ENCODE results near the gene CMPK2.
"Not testable (repeated sequence)": the region's sequence is repeated elsewhere in the genome, so short reads cannot be mapped to it uniquely, and the experiment has no call there.

The CMPK2 gene

GRCh38 chr2:6880200-6880733 is 14.6 kb upstream of the CMPK2 start:
- no peak for DNase-seq (ENCODE audit: low read depth)

GRCh38 chr2:6879011-6879410 is 13.3 kb upstream of the CMPK2 start:
- no peak for DNase-seq (ENCODE audit: low read depth)

- no peak for DNase-seq (ENCODE audit: low read depth)
Measured at GRCh38 chr2:6878549-6878948, 12.8 kb upstream of the CMPK2 start.

GRCh38 chr2:6877402-6878304 is 11.9 kb upstream of the CMPK2 start, which contains the start of gene RSAD2:
Gene RSAD2, plus strand, starts transcription at chr2:6877777. Its CDS starts 24 bp downstream, at chr2:6877801.
- DNase-seq (ENCODE audit: low read depth) = no peak

- no peak for DNase-seq (ENCODE audit: low read depth)
Measured at GRCh38 chr2:6876309-6876708, 10.6 kb upstream of the CMPK2 start.

GRCh38 chr2:6874032-6874431 is 8.3 kb upstream of the CMPK2 start:
- no peak for DNase-seq (ENCODE audit: low read depth)

- DNase-seq (ENCODE audit: low read depth) = no peak
Measured at GRCh38 chr2:6872394-6872793, 6.7 kb upstream of the CMPK2 start.

GRCh38 chr2:6866982-6867381 is 1.3 kb upstream of the CMPK2 start:
- DNase-seq (ENCODE audit: low read depth) = no peak

GRCh38 chr2:6866275-6866671 is 566 bp upstream of the CMPK2 start:
- no peak for DNase-seq (ENCODE audit: low read depth)

- no peak for DNase-seq (ENCODE audit: low read depth)
Measured at GRCh38 chr2:6864923-6865345, 773 bp downstream of the CMPK2 start.

- no peak for DNase-seq (ENCODE audit: low read depth)
Measured at GRCh38 chr2:6864231-6864754, 1.4 kb downstream of the CMPK2 start.

- no peak for DNase-seq (ENCODE audit: low read depth)
Measured at GRCh38 chr2:6863792-6864191, 1.9 kb downstream of the CMPK2 start.

- DNase-seq (ENCODE audit: low read depth) = no peak
Measured at GRCh38 chr2:6860296-6860695, 5.4 kb downstream of the CMPK2 start.

GRCh38 chr2:6858466-6859027 is 7.2 kb downstream of the CMPK2 start:
- not testable (repeated sequence) for DNase-seq (ENCODE audit: low read depth)

GRCh38 chr2:6856548-6856920 is 9.2 kb downstream of the CMPK2 start:
- no peak for DNase-seq (ENCODE audit: low read depth)

- DNase-seq (ENCODE audit: low read depth) = no peak
Measured at GRCh38 chr2:6855860-6856547, 9.7 kb downstream of the CMPK2 start.

GRCh38 chr2:6854416-6854815 is 11.3 kb downstream of the CMPK2 start:
- no peak for DNase-seq (ENCODE audit: low read depth)

- no peak for DNase-seq (ENCODE audit: low read depth)
Measured at GRCh38 chr2:6852195-6852594, 13.5 kb downstream of the CMPK2 start.

- DNase-seq (ENCODE audit: low read depth) = no peak
Measured at GRCh38 chr2:6846967-6847681, 18.6 kb downstream of the CMPK2 start.

- DNase-seq (ENCODE audit: low read depth) = no peak
Measured at GRCh38 chr2:6846540-6846939, 19.2 kb downstream of the CMPK2 start.

GRCh38 chr2:6845903-6846302 is 19.8 kb downstream of the CMPK2 start:
- DNase-seq (ENCODE audit: low read depth) = no peak

GRCh38 chr2:6845312-6845711 is 20.4 kb downstream of the CMPK2 start:
- DNase-seq (ENCODE audit: low read depth) = no peak

All from stimulated activated CD8-positive, alpha-beta memory T cell treated with anti-CD3 and anti-CD28 coated beads, Interleukin-7, amount 100 ng/mL, for 24 hours (primary cell).